AML-193 (cell line): Measurements from ENCODE around the gene RHOV.

Experiments
- DNase-seq, 2 experiments: peaks; one replicate each; lab custom pipeline; 2025; lab: John Stamatoyannopoulos, UW

RHOV gene

DNA sequence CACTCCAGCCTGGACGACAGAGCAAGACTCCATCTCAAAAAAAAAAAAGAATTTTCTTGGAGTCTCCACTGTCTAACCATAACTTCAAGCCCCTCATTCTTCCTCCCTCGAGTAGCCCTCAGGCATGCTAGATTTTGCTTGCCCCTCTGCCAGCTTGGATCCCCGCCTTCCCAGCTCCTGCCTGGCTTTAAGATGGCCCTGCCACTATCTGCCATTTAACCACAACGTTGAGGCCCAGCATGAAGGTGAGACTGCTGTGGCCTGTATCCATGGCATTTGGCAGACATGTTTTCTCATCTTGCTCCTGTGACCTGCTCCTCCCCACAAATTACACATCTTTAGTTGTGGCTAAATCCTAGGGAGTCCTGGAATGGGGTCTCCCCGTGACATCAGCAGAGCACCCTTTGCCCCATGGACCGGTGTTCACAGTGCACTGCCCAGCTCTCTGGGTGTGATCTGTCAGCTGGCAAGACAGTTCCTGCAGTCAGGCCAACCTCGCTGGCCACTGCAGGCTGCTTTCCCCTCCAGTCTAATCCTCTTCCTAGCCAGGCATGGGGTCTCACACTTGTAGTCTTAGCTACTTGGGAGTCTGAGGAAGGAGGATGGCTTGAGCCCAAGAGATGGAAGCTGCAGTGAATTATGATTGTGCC is 30.6 kb upstream of the RHOV start:
- DNase-seq, result no peak

DNA sequence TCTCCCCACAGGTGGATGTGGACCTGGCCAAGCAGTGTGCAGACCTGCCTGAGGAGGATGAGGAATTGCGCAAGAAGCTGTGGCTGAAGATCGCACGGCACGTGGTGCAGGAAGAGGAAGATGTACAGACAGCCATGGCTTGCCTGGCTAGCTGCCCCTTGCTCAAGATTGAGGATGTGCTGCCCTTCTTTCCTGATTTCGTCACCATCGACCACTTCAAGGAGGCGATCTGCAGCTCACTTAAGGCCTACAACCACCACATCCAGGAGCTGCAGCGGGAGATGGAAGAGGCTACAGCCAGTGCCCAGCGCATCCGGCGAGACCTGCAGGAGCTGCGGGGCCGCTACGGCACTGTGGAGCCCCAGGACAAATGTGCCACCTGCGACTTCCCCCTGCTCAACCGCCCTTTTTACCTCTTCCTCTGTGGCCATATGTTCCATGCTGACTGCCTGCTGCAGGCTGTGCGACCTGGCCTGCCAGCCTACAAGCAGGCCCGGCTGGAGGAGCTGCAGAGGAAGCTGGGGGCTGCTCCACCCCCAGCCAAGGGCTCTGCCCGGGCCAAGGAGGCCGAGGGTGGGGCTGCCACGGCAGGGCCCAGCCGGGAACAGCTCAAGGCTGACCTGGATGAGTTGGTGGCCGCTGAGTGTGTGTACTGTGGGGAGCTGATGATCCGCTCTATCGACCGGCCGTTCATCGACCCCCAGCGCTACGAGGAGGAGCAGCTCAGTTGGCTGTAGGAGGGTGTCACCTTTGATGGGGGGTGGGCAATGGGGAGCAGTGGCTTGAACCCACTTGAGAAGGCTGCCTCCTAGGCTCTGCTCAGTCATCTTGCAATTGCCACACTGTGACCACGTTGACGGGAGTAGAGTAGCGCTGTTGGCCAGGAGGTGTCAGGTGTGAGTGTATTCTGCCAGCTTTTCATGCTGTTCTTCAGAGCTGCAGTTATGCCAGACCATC is 28.8 kb upstream of the RHOV start:
- DNase-seq, result peak; percentile 99 to 100

DNA sequence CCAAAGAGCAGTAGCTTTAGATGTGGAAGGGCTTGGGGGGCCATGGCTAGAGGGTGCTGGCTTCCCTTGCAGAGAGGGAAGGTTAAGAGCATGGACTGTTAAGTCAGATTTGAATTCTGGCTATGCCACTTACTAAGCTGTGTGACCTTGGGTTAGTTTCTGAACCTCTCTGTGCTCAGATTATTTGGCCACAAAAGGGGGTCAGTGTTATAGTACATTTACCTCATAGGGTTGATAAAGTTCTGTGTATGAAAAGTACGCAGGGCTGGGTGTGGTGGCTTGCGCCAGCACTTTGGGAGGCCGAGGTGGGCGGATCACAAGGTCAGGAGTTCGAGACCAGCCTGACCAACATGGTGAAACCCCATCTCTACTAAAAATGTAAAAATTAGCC is 27.0 kb upstream of the RHOV start:
- no peak for DNase-seq

DNA sequence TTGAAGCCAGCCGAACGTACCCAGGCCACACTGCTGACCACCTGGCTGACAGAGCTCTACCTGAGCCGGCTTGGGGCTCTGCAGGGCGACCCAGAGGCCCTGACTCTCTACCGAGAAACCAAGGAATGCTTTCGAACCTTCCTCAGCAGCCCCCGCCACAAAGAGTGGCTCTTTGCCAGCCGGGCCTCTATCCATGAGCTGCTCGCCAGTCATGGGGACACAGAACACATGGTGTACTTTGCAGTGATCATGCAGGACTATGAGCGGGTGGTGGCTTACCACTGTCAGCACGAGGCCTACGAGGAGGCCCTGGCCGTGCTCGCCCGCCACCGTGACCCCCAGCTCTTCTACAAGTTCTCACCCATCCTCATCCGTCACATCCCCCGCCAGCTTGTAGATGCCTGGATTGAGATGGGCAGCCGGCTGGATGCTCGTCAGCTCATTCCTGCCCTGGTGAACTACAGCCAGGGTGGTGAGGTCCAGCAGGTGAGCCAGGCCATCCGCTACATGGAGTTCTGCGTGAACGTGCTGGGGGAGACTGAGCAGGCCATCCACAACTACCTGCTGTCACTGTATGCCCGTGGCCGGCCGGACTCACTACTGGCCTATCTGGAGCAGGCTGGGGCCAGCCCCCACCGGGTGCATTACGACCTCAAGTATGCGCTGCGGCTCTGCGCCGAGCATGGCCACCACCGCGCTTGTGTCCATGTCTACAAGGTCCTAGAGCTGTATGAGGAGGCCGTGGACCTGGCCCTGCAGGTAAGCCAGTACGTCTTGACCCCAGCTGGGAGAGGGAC is 26.4 kb upstream of the RHOV start:
- no peak for DNase-seq

- no peak for DNase-seq
These were observed 25.6 kb upstream of the RHOV start for GRCh38 chr15:40899536-40900207.

DNA sequence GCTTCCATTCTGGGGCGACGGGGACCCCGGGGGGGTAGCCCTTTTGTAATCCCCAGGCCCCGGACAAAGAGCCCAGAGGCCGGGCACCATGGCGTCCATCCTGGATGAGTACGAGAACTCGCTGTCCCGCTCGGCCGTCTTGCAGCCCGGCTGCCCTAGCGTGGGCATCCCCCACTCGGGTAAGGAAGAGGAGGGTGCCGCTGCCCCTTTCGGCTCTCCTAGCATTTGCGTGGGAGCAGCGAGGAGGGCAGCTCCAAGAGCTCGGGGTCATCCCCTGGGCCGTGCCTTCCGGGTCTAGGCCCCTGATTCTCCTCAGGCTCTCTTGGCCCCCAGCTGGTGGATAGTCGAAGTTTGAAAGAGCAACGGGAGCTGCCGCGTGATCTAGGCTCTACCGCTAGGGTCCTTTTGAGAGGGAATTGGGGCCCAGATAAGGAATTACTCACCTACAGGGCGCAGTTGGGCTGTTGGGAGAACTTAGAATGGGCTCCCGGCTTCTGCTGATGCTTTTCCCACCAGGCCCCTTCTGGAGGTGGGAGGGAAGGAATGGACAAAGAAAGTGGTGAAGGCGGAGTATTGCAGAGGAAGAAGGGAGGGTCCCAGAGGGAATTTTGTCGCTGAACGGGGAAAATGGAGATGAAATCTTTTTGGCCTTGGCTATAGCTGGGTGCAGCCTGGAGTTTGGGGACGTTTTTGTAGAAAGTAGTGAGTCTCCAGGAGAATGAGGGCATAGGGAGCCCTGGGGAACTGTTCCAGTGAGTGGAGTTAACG is 20.8 kb upstream of the RHOV start:
- DNase-seq, result peak; percentile 72 to 80

GRCh38 chr15:40893733-40894680 is 20.0 kb upstream of the RHOV start, which contains the start of gene VPS18:
TSS of gene VPS18 (plus strand) at chr15:40894450. CDS start at chr15:40894769, 319 bp downstream.
- peak; percentile 91 to 95 for DNase-seq

DNA sequence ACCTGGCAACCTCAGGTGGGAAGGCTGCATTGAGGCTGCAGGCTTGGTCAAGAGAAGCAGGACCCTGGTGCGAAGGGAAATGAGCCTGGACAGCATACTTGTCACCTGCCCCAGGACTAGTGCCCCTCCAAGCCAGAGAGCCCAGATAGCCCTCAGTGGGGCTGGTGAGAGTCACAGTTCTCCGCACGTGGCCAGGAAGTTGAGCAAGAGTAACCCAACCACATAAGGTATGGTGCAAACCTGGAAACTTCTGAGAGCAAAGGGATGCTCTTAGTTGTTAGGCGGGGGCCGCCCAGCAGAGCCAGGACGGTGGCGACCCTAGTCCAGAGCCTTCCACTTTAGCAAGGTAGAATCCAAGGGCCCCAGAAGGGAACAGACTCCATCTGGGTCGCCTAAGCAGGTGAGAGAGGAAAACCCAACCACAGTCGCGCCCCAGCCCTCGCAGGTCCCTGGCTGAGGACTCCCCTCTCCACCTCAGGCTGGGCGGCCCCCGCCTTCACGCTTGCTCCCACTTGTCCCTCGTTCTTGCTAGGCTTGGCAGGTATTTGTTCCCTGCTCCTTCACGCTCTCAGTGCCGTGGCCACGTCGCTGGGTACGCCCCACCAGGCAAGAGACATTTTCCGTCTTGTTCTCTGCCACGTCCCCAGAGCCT is 19.1 kb upstream of the RHOV start:
- peak in 1 of 2 experiments; percentile 10 for DNase-seq

DNA sequence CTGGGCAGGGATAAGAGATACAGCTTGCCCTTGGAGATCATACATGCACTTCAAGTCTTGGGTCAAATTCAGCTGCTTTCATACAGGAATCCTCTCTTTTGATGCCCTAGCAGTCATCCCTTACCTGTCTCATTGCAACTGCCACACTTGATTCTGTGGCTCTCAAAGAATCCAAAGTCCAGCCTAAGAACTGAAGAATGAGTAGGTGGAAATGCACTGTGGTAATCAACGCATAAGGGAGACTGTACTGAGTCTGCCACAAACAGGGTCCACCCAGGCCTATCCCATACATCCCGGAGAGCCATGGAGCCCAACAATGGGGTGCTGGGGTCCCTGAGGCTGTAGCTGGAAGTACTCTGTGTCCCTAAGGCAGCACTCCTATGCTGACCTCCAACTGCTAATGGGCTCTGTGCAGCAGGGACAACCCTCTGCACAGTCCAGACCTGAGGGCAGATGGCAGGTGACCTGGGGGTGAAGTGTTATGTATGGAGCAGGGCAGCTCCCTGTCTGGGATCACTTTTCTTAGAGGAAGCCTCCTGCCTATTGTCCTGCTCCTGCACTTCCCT is 18.5 kb upstream of the RHOV start:
- no peak for DNase-seq

GRCh38 chr15:40891810-40892446 is 17.9 kb upstream of the RHOV start:
- DNase-seq, result peak; percentile 51 to 55

GRCh38 chr15:40891138-40891537 is 17.1 kb upstream of the RHOV start:
- DNase-seq, result no peak

DNA sequence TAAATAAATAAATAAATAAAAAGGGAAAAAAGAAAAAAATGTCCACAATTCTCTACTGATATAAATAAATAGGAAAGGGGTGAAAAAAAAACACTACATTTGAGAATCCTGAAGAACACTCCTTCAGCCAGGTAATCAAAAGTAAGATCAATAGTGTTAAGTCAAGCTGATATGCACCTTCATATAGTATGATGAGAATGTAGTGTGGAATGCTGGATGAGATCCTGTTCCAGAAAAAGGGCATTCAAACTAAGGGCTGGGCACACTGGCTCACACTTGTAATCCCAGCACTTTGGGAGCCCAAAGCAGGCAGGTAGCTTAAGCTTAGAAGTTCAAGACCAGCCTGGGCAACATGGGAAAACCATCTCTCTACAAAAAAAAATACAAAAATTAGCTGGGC is 15.1 kb upstream of the RHOV start:
- no peak for DNase-seq

- no peak for DNase-seq
These were observed 12.6 kb upstream of the RHOV start for GRCh38 chr15:40886586-40886985.

DNA sequence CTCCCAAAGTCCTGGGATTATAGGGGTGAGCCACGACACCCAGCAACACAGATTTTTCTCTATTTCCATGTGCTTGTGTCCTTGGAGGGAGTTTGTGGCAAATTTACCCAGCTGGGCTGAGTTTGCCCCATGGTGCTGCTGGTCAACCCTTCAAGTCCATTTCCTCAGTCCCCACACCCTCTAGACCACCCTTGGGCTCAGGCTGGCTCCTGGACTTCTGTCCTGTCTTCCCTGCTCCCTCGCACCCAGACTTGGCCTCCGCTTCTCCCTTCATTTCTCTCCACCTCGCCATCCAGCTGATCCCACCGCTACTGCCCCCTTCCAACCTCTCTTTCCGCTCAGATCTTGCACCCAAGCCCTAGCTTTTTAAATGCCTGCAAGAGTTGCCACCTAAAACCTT is 7.3 kb upstream of the RHOV start:
- no peak for DNase-seq

DNA sequence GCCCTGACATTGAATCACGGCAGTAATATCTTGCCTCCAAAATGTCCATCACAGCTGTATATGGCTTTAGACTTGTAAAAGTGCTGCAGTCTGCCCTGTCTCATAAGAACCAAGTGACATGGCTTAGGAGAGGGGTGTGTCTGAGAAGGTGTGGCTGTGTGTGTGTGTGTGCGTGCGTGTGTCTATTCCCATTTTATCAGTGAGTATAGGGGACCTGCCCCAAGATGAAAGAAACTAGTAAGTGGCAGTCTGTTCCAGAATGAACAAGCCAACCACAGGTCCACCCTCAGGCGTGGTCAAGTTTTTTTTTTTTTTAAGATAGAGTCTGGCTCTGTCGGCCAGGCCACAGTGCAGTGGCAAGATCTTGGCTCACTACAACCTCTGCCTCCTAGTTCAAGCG is 5.6 kb upstream of the RHOV start:
- no peak for DNase-seq

- peak in 1 of 2 experiments; percentile 3 for DNase-seq
These were observed 4.8 kb upstream of the RHOV start for GRCh38 chr15:40878785-40879184.

GRCh38 chr15:40877694-40878093 is 3.7 kb upstream of the RHOV start:
- no peak for DNase-seq

GRCh38 chr15:40875991-40876730 is 2.1 kb upstream of the RHOV start:
- no peak for DNase-seq
